ENCODE data around the gene DCDC2B. TPM values are rescaled to one million over a fixed set of nuclear protein-coding genes. Genes with fewer than 3 reads are reported as not detected.

Gene DCDC2B
- total and polyA plus RNA-seq, 2 experiments from 2014 or later, result 0.21 TPM; not detected in 1

DNA sequence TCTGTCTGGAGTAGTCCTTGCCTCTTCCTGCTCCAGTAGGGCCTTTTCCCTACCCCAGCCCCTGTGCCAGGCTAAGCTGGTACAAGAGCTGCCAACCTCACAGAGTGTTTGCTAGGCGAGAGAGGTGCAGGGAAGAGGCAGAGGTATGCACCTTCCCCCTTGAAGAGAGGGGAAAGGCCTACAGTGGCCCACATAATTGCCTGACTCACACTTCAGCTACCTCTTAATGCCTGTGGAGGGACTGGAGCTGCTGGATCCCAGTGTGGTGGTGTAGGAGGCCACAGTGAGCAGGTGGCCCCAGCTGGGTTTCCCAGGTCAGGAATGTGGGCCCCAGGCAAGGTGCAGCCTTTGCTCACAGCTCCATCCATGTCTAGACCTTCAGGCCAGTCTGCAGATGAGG, 11.8 kb upstream of the DCDC2B start:
- peaks cover 30% of the 10 kb centered on the region for H3K27me3 Mint-ChIP-seq (ENCODE audit: insufficient read depth, low read depth, poor library complexity)
- peaks cover 63% of the 10 kb centered on the region for H3K36me3 Mint-ChIP-seq (ENCODE audit: low read depth)
- H3K4me1 ChIP-seq (ENCODE audit: insufficient read depth), result peaks cover 27% of the 10 kb centered on the region
- H3K79me2 ChIP-seq (replicated peaks; ENCODE audit: insufficient read depth), result no peaks in the 10 kb centered on the region
- H3F3A ChIP-seq (replicated peaks; ENCODE audit: low read depth), result peaks cover 33% of the 10 kb centered on the region; the same call in 1 of the 2 replicates
- no peaks in the 10 kb centered on the region for H3K9me2 ChIP-seq (ENCODE audit: insufficient read depth)
- no peak overlapping the region for H3K27ac Mint-ChIP-seq
- H3K27me3 ChIP-seq (ENCODE audit: insufficient read depth), result no peaks in the 10 kb centered on the region
- TF ChIP-seq POLR2AphosphoS5 (IDR thresholded peaks at IDR 0.05; ENCODE audit: low read depth) (no peak), ZNF331 (CRISPR knock-in tag; IDR thresholded peaks at IDR 0.05; ENCODE audit: low read depth) (no peak), CREB1 (CRISPR knock-in tag; IDR thresholded peaks at IDR 0.05; ENCODE audit: low read depth) (no peak), EZH2 (IDR thresholded peaks at IDR 0.05; ENCODE audit: low read depth, unreplicated experiment) (no peak), NANOG (IDR thresholded peaks at IDR 0.05; ENCODE audit: borderline replicate concordance) (no peak), STAT1 (IDR thresholded peaks at IDR 0.05; ENCODE audit: unreplicated experiment) (no peak), EZH2phosphoT487 (IDR thresholded peaks at IDR 0.05; ENCODE audit: unreplicated experiment) (no peak), ZNF114 (CRISPR knock-in tag; IDR thresholded peaks at IDR 0.05) (no peak)
- TF ChIP-seq, protein P1, sequence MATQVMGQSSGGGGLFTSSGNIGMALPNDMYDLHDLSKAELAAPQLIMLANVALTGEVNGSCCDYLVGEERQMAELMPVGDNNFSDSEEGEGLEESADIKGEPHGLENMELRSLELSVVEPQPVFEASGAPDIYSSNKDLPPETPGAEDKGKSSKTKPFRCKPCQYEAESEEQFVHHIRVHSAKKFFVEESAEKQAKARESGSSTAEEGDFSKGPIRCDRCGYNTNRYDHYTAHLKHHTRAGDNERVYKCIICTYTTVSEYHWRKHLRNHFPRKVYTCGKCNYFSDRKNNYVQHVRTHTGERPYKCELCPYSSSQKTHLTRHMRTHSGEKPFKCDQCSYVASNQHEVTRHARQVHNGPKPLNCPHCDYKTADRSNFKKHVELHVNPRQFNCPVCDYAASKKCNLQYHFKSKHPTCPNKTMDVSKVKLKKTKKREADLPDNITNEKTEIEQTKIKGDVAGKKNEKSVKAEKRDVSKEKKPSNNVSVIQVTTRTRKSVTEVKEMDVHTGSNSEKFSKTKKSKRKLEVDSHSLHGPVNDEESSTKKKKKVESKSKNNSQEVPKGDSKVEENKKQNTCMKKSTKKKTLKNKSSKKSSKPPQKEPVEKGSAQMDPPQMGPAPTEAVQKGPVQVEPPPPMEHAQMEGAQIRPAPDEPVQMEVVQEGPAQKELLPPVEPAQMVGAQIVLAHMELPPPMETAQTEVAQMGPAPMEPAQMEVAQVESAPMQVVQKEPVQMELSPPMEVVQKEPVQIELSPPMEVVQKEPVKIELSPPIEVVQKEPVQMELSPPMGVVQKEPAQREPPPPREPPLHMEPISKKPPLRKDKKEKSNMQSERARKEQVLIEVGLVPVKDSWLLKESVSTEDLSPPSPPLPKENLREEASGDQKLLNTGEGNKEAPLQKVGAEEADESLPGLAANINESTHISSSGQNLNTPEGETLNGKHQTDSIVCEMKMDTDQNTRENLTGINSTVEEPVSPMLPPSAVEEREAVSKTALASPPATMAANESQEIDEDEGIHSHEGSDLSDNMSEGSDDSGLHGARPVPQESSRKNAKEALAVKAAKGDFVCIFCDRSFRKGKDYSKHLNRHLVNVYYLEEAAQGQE (IDR thresholded peaks at IDR 0.05; ENCODE audit: unreplicated experiment), result no peak
- TF ChIP-seq, protein P2, sequence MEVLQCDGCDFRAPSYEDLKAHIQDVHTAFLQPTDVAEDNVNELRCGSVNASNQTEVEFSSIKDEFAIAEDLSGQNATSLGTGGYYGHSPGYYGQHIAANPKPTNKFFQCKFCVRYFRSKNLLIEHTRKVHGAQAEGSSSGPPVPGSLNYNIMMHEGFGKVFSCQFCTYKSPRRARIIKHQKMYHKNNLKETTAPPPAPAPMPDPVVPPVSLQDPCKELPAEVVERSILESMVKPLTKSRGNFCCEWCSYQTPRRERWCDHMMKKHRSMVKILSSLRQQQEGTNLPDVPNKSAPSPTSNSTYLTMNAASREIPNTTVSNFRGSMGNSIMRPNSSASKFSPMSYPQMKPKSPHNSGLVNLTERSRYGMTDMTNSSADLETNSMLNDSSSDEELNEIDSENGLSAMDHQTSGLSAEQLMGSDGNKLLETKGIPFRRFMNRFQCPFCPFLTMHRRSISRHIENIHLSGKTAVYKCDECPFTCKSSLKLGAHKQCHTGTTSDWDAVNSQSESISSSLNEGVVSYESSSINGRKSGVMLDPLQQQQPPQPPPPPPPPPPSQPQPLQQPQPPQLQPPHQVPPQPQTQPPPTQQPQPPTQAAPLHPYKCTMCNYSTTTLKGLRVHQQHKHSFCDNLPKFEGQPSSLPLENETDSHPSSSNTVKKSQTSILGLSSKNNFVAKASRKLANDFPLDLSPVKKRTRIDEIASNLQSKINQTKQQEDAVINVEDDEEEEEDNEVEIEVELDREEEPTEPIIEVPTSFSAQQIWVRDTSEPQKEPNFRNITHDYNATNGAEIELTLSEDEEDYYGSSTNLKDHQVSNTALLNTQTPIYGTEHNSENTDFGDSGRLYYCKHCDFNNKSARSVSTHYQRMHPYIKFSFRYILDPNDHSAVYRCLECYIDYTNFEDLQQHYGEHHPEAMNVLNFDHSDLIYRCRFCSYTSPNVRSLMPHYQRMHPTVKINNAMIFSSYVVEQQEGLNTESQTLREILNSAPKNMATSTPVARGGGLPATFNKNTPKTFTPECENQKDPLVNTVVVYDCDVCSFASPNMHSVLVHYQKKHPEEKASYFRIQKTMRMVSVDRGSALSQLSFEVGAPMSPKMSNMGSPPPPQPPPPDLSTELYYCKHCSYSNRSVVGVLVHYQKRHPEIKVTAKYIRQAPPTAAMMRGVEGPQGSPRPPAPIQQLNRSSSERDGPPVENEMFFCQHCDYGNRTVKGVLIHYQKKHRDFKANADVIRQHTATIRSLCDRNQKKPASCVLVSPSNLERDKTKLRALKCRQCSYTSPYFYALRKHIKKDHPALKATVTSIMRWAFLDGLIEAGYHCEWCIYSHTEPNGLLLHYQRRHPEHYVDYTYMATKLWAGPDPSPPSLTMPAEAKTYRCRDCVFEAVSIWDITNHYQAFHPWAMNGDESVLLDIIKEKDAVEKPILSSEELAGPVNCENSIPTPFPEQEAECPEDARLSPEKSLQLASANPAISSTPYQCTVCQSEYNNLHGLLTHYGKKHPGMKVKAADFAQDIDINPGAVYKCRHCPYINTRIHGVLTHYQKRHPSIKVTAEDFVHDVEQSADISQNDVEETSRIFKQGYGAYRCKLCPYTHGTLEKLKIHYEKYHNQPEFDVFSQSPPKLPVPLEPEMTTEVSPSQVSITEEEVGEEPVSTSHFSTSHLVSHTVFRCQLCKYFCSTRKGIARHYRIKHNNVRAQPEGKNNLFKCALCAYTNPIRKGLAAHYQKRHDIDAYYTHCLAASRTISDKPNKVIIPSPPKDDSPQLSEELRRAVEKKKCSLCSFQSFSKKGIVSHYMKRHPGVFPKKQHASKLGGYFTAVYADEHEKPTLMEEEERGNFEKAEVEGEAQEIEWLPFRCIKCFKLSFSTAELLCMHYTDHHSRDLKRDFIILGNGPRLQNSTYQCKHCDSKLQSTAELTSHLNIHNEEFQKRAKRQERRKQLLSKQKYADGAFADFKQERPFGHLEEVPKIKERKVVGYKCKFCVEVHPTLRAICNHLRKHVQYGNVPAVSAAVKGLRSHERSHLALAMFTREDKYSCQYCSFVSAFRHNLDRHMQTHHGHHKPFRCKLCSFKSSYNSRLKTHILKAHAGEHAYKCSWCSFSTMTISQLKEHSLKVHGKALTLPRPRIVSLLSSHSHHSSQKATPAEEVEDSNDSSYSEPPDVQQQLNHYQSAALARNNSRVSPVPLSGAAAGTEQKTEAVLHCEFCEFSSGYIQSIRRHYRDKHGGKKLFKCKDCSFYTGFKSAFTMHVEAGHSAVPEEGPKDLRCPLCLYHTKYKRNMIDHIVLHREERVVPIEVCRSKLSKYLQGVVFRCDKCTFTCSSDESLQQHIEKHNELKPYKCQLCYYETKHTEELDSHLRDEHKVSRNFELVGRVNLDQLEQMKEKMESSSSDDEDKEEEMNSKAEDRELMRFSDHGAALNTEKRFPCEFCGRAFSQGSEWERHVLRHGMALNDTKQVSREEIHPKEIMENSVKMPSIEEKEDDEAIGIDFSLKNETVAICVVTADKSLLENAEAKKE (CRISPR knock-in tag; IDR thresholded peaks at IDR 0.05), result no peak
- TF ChIP-seq, protein P3, sequence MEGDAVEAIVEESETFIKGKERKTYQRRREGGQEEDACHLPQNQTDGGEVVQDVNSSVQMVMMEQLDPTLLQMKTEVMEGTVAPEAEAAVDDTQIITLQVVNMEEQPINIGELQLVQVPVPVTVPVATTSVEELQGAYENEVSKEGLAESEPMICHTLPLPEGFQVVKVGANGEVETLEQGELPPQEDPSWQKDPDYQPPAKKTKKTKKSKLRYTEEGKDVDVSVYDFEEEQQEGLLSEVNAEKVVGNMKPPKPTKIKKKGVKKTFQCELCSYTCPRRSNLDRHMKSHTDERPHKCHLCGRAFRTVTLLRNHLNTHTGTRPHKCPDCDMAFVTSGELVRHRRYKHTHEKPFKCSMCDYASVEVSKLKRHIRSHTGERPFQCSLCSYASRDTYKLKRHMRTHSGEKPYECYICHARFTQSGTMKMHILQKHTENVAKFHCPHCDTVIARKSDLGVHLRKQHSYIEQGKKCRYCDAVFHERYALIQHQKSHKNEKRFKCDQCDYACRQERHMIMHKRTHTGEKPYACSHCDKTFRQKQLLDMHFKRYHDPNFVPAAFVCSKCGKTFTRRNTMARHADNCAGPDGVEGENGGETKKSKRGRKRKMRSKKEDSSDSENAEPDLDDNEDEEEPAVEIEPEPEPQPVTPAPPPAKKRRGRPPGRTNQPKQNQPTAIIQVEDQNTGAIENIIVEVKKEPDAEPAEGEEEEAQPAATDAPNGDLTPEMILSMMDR (conservative IDR thresholded peaks at IDR 0.05; ENCODE audit: low read depth in 2 of 2), result no peak
- DNase-seq (ENCODE audit: low spot score) (no peak), ATAC-seq (no peak)
- H3K4me3 Mint-ChIP-seq, result no peak overlapping the region
- H2AFZ ChIP-seq, result no peak overlapping the region
- peaks cover 36% of the 10 kb centered on the region for H3K36me3 ChIP-seq (ENCODE audit: insufficient read depth)
- no peak overlapping the region for H3K4me3 ChIP-seq
- peaks cover 4% of the 10 kb centered on the region for H4K20me1 ChIP-seq (replicated peaks; ENCODE audit: insufficient read depth)
- peaks cover 38% of the 10 kb centered on the region for H3K4me1 Mint-ChIP-seq
- no peak overlapping the region for H3K27ac ChIP-seq (ENCODE audit: low read depth)
- no peaks in the 10 kb centered on the region; the same call in 1 of the 3 replicates for H3K9me3 Mint-ChIP-seq
- H3K4me2 ChIP-seq, result no peak overlapping the region

Data from GM23338 (cell line).